A549 (cell line): ENCODE results near the gene CPLX1. TPM values are rescaled to one million over a fixed set of nuclear protein-coding genes. Genes with fewer than 3 reads are reported as not detected.

ENCODE experiments used
- ATAC-seq, 2 experiments: fragments of 200-7000 bp in 1 of 2; fragments of >200 bp in 1 of 2; cut with Nextera tagmentation in 1 of 2; cut with Tn5 transposase in 1 of 2; 3 replicates each; pipeline versions ENCODE4 v1.8.0 to v1.9.1; 2018 to 2020; ENCODE audit warnings: mild to moderate bottlenecking in 1 of 2, moderate library complexity in 1 of 2
- CTCF ChIA-PET: fragments of 300-600 bp; sonication (Branson Sonifier 250); formaldehyde crosslinking; extraction: SDS; loops from one replicate; lab custom pipeline; 2021; ENCODE audit warnings: antibody characterized with exemption, inconsistent platforms; lab: Yijun Ruan, JAX
- POLR2A ChIA-PET: fragments of 350-600 bp; formaldehyde crosslinking; extraction: SDS; loops from one replicate; lab custom pipeline; 2021; ENCODE audit warnings: antibody characterized with exemption, inconsistent platforms; lab: Yijun Ruan, JAX
- DNase-seq, 2 experiments: peaks; one replicate each; pipeline versions ENCODE4 v3.0.0 to v3.0.0-alpha.2; 2011 to 2016; ENCODE audit warnings: low read depth in 1 of 2, low spot score in 1 of 2
- FAIRE-seq: peaks from 2 replicates; lab custom pipeline; 2011; peaks lifted over from hg19 to GRCh38; lab: Jason Lieb, UNC
- H3K27ac ChIP-seq, 2 experiments: fragments of >200 bp; sonication (Bioruptor Twin); formaldehyde crosslinking; 3 replicates each; pipeline ENCODE4 v1.5.1; 2016 to 2017
- H3K4me1 ChIP-seq: fragments of >200 bp; sonication (Bioruptor Twin); formaldehyde crosslinking; 3 replicates; pipeline ENCODE4 v1.6.1; 2016
- H3K4me2 ChIP-seq: fragments of >200 bp; sonication (Bioruptor Twin); formaldehyde crosslinking; 3 replicates; pipeline ENCODE4 v1.6.1; 2016
- H3K4me3 ChIP-seq: fragments of >200 bp; sonication (Bioruptor Twin); formaldehyde crosslinking; 3 replicates; pipeline ENCODE4 v1.5.1; 2016
- H3K9me3 ChIP-seq: fragments of >200 bp; sonication (Bioruptor Twin); formaldehyde crosslinking; 3 replicates; pipeline ENCODE4 v1.6.1; 2016
- CBX8 ChIP-seq: fragments of 200-600 bp; sonication (generic); IDR thresholded peaks from 2 replicates; pipeline ENCODE4 v1.6.1; 2016
- CHD2 ChIP-seq: fragments of 150-350 bp; IDR thresholded peaks from 2 replicates; pipeline ENCODE4 v1.6.1; 2014; ENCODE audit warnings: low read length; ENCODE audit not compliant: partially characterized antibody
- EHMT2 ChIP-seq: fragments of 200-600 bp; sonication (generic); IDR thresholded peaks from 2 replicates; pipeline ENCODE4 v1.6.1; 2016; ENCODE audit warnings: antibody characterized with exemption, low read depth, mild to moderate bottlenecking, moderate library complexity
- EP300 ChIP-seq, 2 experiments: fragments of >200 bp; sonication (Bioruptor Twin); formaldehyde crosslinking; IDR thresholded peaks; 2 replicates in 1 of 2; 3 replicates in 1 of 2; pipeline ENCODE4 v1.6.1; 2016 to 2017
- FOSL2 ChIP-seq, 2 experiments: fragments of 450-650 bp in 1 of 2; fragments of >200 bp in 1 of 2; sonication (Bioruptor Twin) in 1 of 2; formaldehyde crosslinking; IDR thresholded peaks; 2 replicates each; pipeline versions ENCODE4 v1.5.0 to v1.6.1; 2016 to 2020; ENCODE audit warnings: mild to moderate bottlenecking in 1 of 2, moderate library complexity in 1 of 2
- FOXS1 ChIP-seq: fragments of 250-450 bp; sonication (Bioruptor Pico); IDR thresholded peaks from 2 replicates; pipeline ENCODE4 v1.5.0; 2020; ENCODE audit warnings: mild to moderate bottlenecking, moderate library complexity
- GATA3 ChIP-seq: IDR thresholded peaks from 2 replicates; pipeline ENCODE4 v1.6.1; 2012; ENCODE audit warnings: borderline replicate concordance
- HDAC2 ChIP-seq: fragments of 200-600 bp; sonication (generic); IDR thresholded peaks from 2 replicates; pipeline ENCODE4 v1.6.1; 2016
- HEYL ChIP-seq: fragments of 250-450 bp; sonication (Bioruptor Pico); IDR thresholded peaks from 2 replicates; pipeline ENCODE4 v1.8.0; 2021; ENCODE audit warnings: mild to moderate bottlenecking, moderate library complexity
- HOXA7 ChIP-seq: fragments of 250-450 bp; sonication (Bioruptor Pico); IDR thresholded peaks from 2 replicates; pipeline ENCODE4 v1.5.0; 2020; ENCODE audit warnings: mild to moderate bottlenecking, moderate library complexity
- HOXB5 ChIP-seq: fragments of 250-450 bp; sonication (Bioruptor Pico); IDR thresholded peaks from 2 replicates; pipeline ENCODE4 v1.5.0; 2020; ENCODE audit warnings: mild to moderate bottlenecking, moderate library complexity
- JUNB ChIP-seq: fragments of >200 bp; sonication (Bioruptor Twin); formaldehyde crosslinking; IDR thresholded peaks from 2 replicates; pipeline ENCODE4 v1.6.1; 2016
- MAFK ChIP-seq: fragments of 450-650 bp; IDR thresholded peaks from 2 replicates; pipeline ENCODE4 v1.6.1; 2014; ENCODE audit not compliant: partially characterized antibody
- MYC ChIP-seq: IDR thresholded peaks from 2 replicates; pipeline ENCODE4 v1.6.1; 2012; ENCODE audit warnings: mild to moderate bottlenecking, inconsistent platforms, low read length, improper control_type of control experiment, borderline replicate concordance
- NFE2L2 ChIP-seq: fragments of 150-350 bp; conservative IDR thresholded peaks from 2 replicates; pipeline ENCODE4 v1.6.1; 2014; ENCODE audit warnings: low read length
- NPAS2 ChIP-seq: fragments of 250-450 bp; sonication (Bioruptor Pico); IDR thresholded peaks from 2 replicates; pipeline ENCODE4 v1.8.0; 2022; ENCODE audit warnings: mild to moderate bottlenecking, moderate library complexity, borderline replicate concordance
- NR3C1 ChIP-seq: fragments of >200 bp; sonication (Bioruptor Twin); formaldehyde crosslinking; IDR thresholded peaks from 3 replicates; pipeline ENCODE4 v1.6.1; 2017
- POLR2AphosphoS2 ChIP-seq: conservative IDR thresholded peaks from 2 replicates; pipeline ENCODE4 v1.6.1; 2012; ENCODE audit warnings: low read length, improper control_type of control experiment, inconsistent platforms
- RARB ChIP-seq: fragments of 250-450 bp; sonication (Bioruptor Pico); IDR thresholded peaks from 2 replicates; pipeline ENCODE4 v1.8.0; 2021; ENCODE audit warnings: mild to moderate bottlenecking, moderate library complexity
- RCOR1 ChIP-seq: fragments of 150-350 bp; IDR thresholded peaks from 2 replicates; pipeline ENCODE4 v1.6.1; 2014; ENCODE audit warnings: antibody characterized with exemption, low read length, low read depth
- TFCP2L1 ChIP-seq: fragments of 250-450 bp; sonication (Bioruptor Pico); IDR thresholded peaks from 2 replicates; pipeline ENCODE4 v1.5.0; 2021; ENCODE audit warnings: mild to moderate bottlenecking
- TP53 ChIP-seq: fragments of 250-450 bp; sonication (Bioruptor Pico); IDR thresholded peaks from 2 replicates; pipeline ENCODE4 v1.5.0; 2021; ENCODE audit warnings: mild to moderate bottlenecking, moderate library complexity
- ZC3H11A ChIP-seq: fragments of 450-650 bp; IDR thresholded peaks from 2 replicates; pipeline ENCODE4 v1.6.1; 2014; ENCODE audit warnings: antibody characterized with exemption, mild to moderate bottlenecking
- WGBS: methylation state at CpG from one replicate; pipeline ENCODE4 v1.1.6; 2017; ENCODE audit errors: missing lambda C conversion rate; 5-methylcytosine and 5-hydroxymethylcytosine counted together
- polyA plus RNA-seq, 4 experiments: library from polyadenylated mRNA; depleted of rRNA in 3 of 4; stranded (reverse); fragments of >200 nt; fragmentation: RNase III in 1 of 4; extraction: RNeasy Plus Mini Kit Qiagen cat#74134 plus additional on column Dnase treatment in 1 of 4; gene quantifications; 2 replicates in 3 of 4; 3 replicates in 1 of 4; pipeline ENCODE4 v1.2.3, GENCODE V29; 2011 to 2017
- TF ChIP-seq, protein P1 (sequence below): fragments of >200 bp; sonication (Bioruptor Twin); formaldehyde crosslinking; IDR thresholded peaks from 2 replicates; pipeline ENCODE4 v1.6.1; 2016
- TF ChIP-seq, protein P2 (sequence below): IDR thresholded peaks from 2 replicates; pipeline ENCODE4 v1.6.1; 2012; ENCODE audit warnings: low read depth, borderline replicate concordance
- TF ChIP-seq, protein P3 (sequence below): fragments of 250-450 bp; sonication (Bioruptor Pico); IDR thresholded peaks from 2 replicates; pipeline ENCODE4 v1.5.0; 2021; ENCODE audit warnings: mild to moderate bottlenecking, moderate library complexity, borderline replicate concordance
- TF ChIP-seq, protein P4 (sequence below): IDR thresholded peaks from 2 replicates; pipeline ENCODE4 v1.6.1; 2012

Gene CPLX1
- polyA plus RNA-seq, 2 of the 4 experiments (the other 2 are of a cell fraction) = 0.19 to 0.57 TPM

DNA sequence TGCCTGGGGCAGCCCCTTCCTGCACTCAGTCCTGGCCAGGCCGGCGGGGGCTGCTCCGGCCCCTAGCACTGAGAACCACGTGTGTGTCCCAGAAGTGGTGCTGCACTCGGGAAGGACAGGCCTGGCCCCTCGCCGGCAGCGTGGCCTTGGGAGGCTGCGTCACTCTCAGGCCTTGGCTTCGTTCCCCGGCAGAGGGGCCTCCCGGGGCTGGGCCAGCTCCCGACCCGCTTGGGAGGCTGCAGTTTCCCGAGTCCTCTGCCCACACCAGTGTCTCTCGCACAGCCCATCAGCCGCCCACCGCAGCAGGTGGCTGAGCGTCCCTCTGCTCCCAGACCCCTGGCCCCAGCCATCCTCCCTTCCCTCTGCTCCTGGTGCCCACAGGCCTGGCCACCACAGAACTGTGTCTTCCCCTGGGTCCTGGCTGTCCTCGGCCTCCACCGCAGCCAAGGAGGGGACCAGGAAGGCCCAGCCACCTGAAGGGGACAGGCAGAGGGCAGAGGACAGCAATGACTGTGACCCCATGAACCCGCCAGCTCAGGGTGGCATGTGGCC, 10.9 kb upstream of the CPLX1 start (continued):
- TF ChIP-seq ZC3H11A (no peak), RCOR1 (no peak)
- TF ChIP-seq, protein P1, sequence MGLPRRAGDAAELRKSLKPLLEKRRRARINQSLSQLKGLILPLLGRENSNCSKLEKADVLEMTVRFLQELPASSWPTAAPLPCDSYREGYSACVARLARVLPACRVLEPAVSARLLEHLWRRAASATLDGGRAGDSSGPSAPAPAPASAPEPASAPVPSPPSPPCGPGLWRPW = no peak

DNA sequence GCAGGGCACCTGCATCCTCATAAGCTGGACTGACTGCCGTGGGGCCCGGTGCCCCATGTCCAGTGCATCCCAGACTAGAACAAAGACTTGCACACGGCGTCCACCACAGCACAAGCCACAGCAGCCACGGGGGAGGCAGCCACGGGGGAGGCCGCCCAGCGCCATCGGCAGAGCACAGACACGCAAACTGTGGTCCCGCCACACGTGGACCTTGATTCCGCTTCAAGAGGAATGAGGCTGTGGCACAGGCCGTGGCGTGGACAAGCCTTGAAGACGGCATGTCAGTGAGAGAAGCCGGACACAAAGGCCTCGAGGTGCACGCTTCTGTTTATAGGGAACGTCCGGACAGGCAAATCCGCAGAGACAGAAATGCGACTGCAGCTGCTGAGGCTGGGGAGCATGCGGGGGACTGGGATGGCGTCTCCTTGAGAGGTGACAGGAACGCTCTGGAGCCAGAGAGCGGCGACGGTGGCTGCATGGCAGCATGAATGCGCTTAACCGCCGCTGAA, 10.1 kb upstream of the CPLX1 start:
- H3K4me2 ChIP-seq = no peak overlapping the region
- DNase-seq (no peak), ATAC-seq (no peak)
- H3K9me3 ChIP-seq = peaks cover 16% of the 10 kb centered on the region; the same call in 2 of the 3 replicates
- no peak overlapping the region for H3K4me3 ChIP-seq
- POLR2A ChIA-PET = no interaction called here
- H3K4me1 ChIP-seq = no peaks in the 10 kb centered on the region
- TF ChIP-seq, protein P2, sequence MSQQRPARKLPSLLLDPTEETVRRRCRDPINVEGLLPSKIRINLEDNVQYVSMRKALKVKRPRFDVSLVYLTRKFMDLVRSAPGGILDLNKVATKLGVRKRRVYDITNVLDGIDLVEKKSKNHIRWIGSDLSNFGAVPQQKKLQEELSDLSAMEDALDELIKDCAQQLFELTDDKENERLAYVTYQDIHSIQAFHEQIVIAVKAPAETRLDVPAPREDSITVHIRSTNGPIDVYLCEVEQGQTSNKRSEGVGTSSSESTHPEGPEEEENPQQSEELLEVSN = no peak
- TF ChIP-seq TFCP2L1 (no peak), HDAC2 (no peak), GATA3 (no peak), MAFK (no peak), EP300 (IDR thresholded peaks at IDR 0.05) (no peak), RARB (CRISPR knock-in tag) (no peak), POLR2AphosphoS2 (no peak), JUNB (no peak), NPAS2 (CRISPR knock-in tag) (no peak), HEYL (no peak), HOXA7 (no peak), MYC (no peak)
- TF ChIP-seq, protein P1 = no peak
- TF ChIP-seq, protein P3, sequence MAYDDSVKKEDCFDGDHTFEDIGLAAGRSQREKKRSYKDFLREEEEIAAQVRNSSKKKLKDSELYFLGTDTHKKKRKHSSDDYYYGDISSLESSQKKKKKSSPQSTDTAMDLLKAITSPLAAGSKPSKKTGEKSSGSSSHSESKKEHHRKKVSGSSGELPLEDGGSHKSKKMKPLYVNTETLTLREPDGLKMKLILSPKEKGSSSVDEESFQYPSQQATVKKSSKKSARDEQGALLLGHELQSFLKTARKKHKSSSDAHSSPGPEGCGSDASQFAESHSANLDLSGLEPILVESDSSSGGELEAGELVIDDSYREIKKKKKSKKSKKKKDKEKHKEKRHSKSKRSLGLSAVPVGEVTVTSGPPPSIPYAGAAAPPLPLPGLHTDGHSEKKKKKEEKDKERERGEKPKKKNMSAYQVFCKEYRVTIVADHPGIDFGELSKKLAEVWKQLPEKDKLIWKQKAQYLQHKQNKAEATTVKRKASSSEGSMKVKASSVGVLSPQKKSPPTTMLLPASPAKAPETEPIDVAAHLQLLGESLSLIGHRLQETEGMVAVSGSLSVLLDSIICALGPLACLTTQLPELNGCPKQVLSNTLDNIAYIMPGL (CRISPR knock-in tag) = no peak
- TF ChIP-seq, protein P4, sequence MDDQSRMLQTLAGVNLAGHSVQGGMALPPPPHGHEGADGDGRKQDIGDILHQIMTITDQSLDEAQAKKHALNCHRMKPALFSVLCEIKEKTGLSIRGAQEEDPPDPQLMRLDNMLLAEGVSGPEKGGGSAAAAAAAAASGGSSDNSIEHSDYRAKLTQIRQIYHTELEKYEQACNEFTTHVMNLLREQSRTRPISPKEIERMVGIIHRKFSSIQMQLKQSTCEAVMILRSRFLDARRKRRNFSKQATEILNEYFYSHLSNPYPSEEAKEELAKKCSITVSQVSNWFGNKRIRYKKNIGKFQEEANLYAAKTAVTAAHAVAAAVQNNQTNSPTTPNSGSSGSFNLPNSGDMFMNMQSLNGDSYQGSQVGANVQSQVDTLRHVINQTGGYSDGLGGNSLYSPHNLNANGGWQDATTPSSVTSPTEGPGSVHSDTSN = no peak
- TF ChIP-seq, all 56 proteins: peak for 0
- no peak overlapping the region for H3K27ac ChIP-seq
- CTCF ChIA-PET = interaction anchor here (0.7 to 1.5 kb wide), 2 partner anchors 10 to 16 kb away, joined by 3 to 5 read pairs; no protein-coding TSS in a partner anchor
- no peak for FAIRE-seq
- 89% methylated on average over 18 of the region's 32 CpGs for WGBS

DNA sequence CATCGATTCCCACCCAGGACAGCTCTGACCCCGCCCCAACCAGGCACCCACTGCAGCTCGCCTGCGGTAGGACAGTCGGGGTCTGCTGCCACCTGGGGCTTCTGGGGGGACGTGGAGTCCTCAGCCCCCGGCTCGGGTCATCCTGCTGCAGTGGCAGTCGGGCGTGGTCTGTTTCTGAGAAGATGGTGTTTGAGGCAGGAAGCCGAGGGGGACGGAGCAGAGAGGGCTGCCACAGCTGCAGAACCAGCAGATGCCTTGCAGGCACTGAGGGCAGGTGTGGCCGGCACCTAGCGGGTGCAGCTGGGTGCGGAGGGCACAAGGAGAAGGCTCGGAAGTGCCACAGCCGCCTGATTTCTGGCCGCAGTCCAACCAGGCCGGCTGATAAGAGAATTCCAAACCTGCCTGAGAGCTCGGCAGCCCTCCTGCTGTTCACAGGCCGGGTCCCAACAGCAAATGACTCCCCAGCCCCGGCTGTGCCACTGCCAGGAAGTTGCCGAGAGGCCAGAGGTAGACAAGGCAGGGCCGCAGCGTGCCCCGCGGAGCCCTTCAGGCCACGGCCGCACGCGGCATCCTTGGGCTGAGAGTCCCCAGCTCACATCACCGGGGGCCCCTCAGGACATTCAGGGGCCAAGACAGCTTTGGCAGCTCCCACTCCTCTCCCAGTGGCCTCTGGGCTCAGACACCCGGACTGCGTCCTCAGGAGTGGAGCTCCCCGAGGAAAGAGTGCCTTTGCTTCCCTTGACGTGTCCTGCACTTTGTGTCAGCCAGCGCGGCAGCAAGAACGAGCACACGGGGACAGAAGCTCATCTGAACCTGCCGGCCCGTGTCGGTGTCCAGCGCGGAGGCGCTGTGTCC, 9.4 kb upstream of the CPLX1 start:
- no peak overlapping the region for H3K4me2 ChIP-seq
- no peak for ATAC-seq
- TF ChIP-seq NFE2L2 (no peak), FOXS1 (no peak), RARB (CRISPR knock-in tag) (no peak), CHD2 (no peak), CBX8 (no peak), NR3C1 (no peak), HOXB5 (no peak), TP53 (no peak), FOSL2 (IDR thresholded peaks at IDR 0.05) (no peak), FOSL2 (CRISPR knock-in tag; IDR thresholded peaks at IDR 0.05) (no peak), EHMT2 (no peak)
- TF ChIP-seq, all 56 proteins: peak for 0
- FAIRE-seq (no peak), DNase-seq (no peak)
- POLR2A ChIA-PET = no interaction called here
- Histone ChIP-seq H3K27ac (no peak overlapping the region), H3K9me3 (peaks cover 16% of the 10 kb centered on the region; the same call in 2 of the 3 replicates), H3K4me1 (no peaks in the 10 kb centered on the region), H3K4me3 (no peak overlapping the region)
- CTCF ChIA-PET = interaction anchor here (0.7 to 1.5 kb wide), 2 partner anchors 10 to 17 kb away, joined by 3 to 5 read pairs; no protein-coding TSS in a partner anchor
- 64% methylated on average over 8 of the region's 46 CpGs for whole genome bisulfite sequencing
